ENCODE results near the gene DMXL1.

GRCh38 chr5:119293516-119293829 is 222.6 kb downstream of the DMXL1 start:
- TF ChIP-seq CSDC2 (CRISPR knock-in tag; IDR thresholded peaks at IDR 0.05) (no peak), ARNTL (CRISPR knock-in tag; IDR thresholded peaks at IDR 0.05; ENCODE audit: borderline replicate concordance, low read depth) (no peak), ZNF8 (CRISPR knock-in tag; IDR thresholded peaks at IDR 0.05) (no peak), ZC3H10 (CRISPR knock-in tag; IDR thresholded peaks at IDR 0.05) (no peak), RARB (CRISPR knock-in tag; IDR thresholded peaks at IDR 0.05) (no peak), PATZ1 (CRISPR knock-in tag; IDR thresholded peaks at IDR 0.05; ENCODE audit: borderline replicate concordance) (no peak)
